ENCODE measurements around the gene CHRNB1.

DNA sequence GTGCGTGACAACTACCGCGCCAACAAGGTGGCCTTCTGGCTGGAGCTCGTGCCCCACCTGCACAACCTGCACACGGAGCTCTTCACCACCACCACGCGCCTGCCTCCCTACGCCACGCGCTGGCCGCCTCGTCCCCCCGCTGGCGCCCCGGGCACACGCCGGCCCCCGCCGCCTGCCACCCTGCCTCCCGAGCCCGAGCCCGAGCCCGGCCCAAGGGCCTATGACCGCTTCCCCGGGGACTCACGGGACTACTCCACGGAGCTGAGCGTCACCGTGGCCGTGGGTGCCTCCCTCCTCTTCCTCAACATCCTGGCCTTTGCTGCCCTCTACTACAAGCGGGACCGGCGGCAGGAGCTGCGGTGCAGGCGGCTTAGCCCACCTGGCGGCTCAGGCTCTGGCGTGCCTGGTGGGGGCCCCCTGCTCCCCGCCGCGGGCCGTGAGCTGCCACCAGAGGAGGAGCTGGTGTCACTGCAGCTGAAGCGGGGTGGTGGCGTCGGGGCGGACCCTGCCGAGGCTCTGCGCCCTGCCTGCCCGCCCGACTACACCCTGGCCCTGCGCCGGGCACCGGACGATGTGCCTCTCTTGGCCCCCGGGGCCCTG lies 27.7 kb upstream of the CHRNB1 start:
- TF ChIP-seq, protein P1, sequence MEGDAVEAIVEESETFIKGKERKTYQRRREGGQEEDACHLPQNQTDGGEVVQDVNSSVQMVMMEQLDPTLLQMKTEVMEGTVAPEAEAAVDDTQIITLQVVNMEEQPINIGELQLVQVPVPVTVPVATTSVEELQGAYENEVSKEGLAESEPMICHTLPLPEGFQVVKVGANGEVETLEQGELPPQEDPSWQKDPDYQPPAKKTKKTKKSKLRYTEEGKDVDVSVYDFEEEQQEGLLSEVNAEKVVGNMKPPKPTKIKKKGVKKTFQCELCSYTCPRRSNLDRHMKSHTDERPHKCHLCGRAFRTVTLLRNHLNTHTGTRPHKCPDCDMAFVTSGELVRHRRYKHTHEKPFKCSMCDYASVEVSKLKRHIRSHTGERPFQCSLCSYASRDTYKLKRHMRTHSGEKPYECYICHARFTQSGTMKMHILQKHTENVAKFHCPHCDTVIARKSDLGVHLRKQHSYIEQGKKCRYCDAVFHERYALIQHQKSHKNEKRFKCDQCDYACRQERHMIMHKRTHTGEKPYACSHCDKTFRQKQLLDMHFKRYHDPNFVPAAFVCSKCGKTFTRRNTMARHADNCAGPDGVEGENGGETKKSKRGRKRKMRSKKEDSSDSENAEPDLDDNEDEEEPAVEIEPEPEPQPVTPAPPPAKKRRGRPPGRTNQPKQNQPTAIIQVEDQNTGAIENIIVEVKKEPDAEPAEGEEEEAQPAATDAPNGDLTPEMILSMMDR (IDR thresholded peaks at IDR 0.05) = no peak
- no peak for TF ChIP-seq EZH2 (IDR thresholded peaks at IDR 0.05; ENCODE audit: borderline replicate concordance, insufficient read depth, low read depth, low read length, poor library complexity, severe bottlenecking)
